IPS DF 4.7 (cell line): ENCODE results near the gene TXNDC16.

Experiments
- DNase-seq: peaks from one replicate; pipeline ENCODE4 v3.0.0-alpha.2; 2013; ENCODE audit warnings: low spot score; ENCODE audit errors: extremely low read depth

TXNDC16 gene

GRCh38 chr14:52391881-52392615 lies 160.3 kb downstream of the TXNDC16 start:
- DNase-seq = no peak
